ENCODE measurements around the gene IFI27.

IFI27 gene

GRCh38 chr14:94126419-94126677 lies 15.8 kb downstream of the IFI27 start:
- Mint-ChIP-seq H3K4me3 (no peak overlapping the region), H3K4me1 (ENCODE audit: low read depth) (peaks cover 15% of the 10 kb centered on the region), H3K27ac (no peak overlapping the region), H3K27me3 (no peaks in the 10 kb centered on the region), H3K36me3 (ENCODE audit: low read depth) (no peaks in the 10 kb centered on the region), H3K9me3 (no peaks in the 10 kb centered on the region)

GRCh38 chr14:94126800-94127199 lies 16.3 kb downstream of the IFI27 start:
- Mint-ChIP-seq H3K27ac (no peak overlapping the region), H3K4me3 (no peak overlapping the region), H3K36me3 (ENCODE audit: low read depth) (no peaks in the 10 kb centered on the region), H3K4me1 (ENCODE audit: low read depth) (peaks cover 15% of the 10 kb centered on the region), H3K27me3 (no peaks in the 10 kb centered on the region), H3K9me3 (no peaks in the 10 kb centered on the region)

GRCh38 chr14:94127330-94127729 lies 16.8 kb downstream of the IFI27 start:
- Mint-ChIP-seq H3K27ac (no peak overlapping the region), H3K9me3 (no peaks in the 10 kb centered on the region), H3K4me3 (no peak overlapping the region), H3K36me3 (ENCODE audit: low read depth) (no peaks in the 10 kb centered on the region), H3K4me1 (ENCODE audit: low read depth) (peaks cover 15% of the 10 kb centered on the region), H3K27me3 (no peaks in the 10 kb centered on the region)

GRCh38 chr14:94128216-94128839 lies 17.8 kb downstream of the IFI27 start:
- Mint-ChIP-seq H3K27me3 (no peaks in the 10 kb centered on the region), H3K4me3 (peak overlapping the region; percentile 83), H3K36me3 (ENCODE audit: low read depth) (no peaks in the 10 kb centered on the region), H3K27ac (peak overlapping the region; percentile 56), H3K4me1 (ENCODE audit: low read depth) (peaks cover 15% of the 10 kb centered on the region), H3K9me3 (no peaks in the 10 kb centered on the region)

GRCh38 chr14:94129111-94129757 lies 18.7 kb downstream of the IFI27 start, which contains the start of gene IFI27L2:
Gene IFI27L2 (minus strand): TSS chr14:94129604. CDS start chr14:94129564, 40 bp downstream.
- Mint-ChIP-seq H3K4me1 (ENCODE audit: low read depth) (peaks cover 15% of the 10 kb centered on the region), H3K27me3 (no peaks in the 10 kb centered on the region), H3K36me3 (ENCODE audit: low read depth) (no peaks in the 10 kb centered on the region), H3K9me3 (no peaks in the 10 kb centered on the region), H3K4me3 (peak within 1 kb of the TSS; percentile 83), H3K27ac (peak within 1 kb of the TSS; percentile 56)

- peak overlapping the region; percentile 83 for H3K4me3 Mint-ChIP-seq
- peaks cover under 1% of the 10 kb centered on the region for H3K27me3 Mint-ChIP-seq
- H3K9me3 Mint-ChIP-seq, result no peaks in the 10 kb centered on the region
- peaks cover 15% of the 10 kb centered on the region for H3K4me1 Mint-ChIP-seq (ENCODE audit: low read depth)
- H3K36me3 Mint-ChIP-seq (ENCODE audit: low read depth), result no peaks in the 10 kb centered on the region
- no peak overlapping the region for H3K27ac Mint-ChIP-seq
Measured at GRCh38 chr14:94129758-94130414, 19.4 kb downstream of the IFI27 start.

GRCh38 chr14:94132285-94132887 lies 21.9 kb downstream of the IFI27 start:
- no peaks in the 10 kb centered on the region for H3K9me3 Mint-ChIP-seq
- H3K4me1 Mint-ChIP-seq (ENCODE audit: low read depth), result peaks cover 15% of the 10 kb centered on the region
- no peak overlapping the region for H3K27ac Mint-ChIP-seq
- H3K27me3 Mint-ChIP-seq, result peaks cover 16% of the 10 kb centered on the region
- no peaks in the 10 kb centered on the region for H3K36me3 Mint-ChIP-seq (ENCODE audit: low read depth)
- H3K4me3 Mint-ChIP-seq, result no peak overlapping the region

- no peak overlapping the region for H3K4me3 Mint-ChIP-seq
- no peaks in the 10 kb centered on the region for H3K9me3 Mint-ChIP-seq
- H3K27ac Mint-ChIP-seq, result no peak overlapping the region
- H3K36me3 Mint-ChIP-seq (ENCODE audit: low read depth), result no peaks in the 10 kb centered on the region
- no peaks in the 10 kb centered on the region for H3K4me1 Mint-ChIP-seq (ENCODE audit: low read depth)
- H3K27me3 Mint-ChIP-seq, result peaks cover 16% of the 10 kb centered on the region
Measured at GRCh38 chr14:94135476-94135875, 24.9 kb downstream of the IFI27 start.

- no peak overlapping the region for H3K27ac Mint-ChIP-seq
- no peaks in the 10 kb centered on the region for H3K9me3 Mint-ChIP-seq
- H3K36me3 Mint-ChIP-seq (ENCODE audit: low read depth), result no peaks in the 10 kb centered on the region
- H3K4me3 Mint-ChIP-seq, result no peak overlapping the region
- peaks cover 16% of the 10 kb centered on the region for H3K27me3 Mint-ChIP-seq
- no peaks in the 10 kb centered on the region for H3K4me1 Mint-ChIP-seq (ENCODE audit: low read depth)
Measured at GRCh38 chr14:94136575-94137331, 26.2 kb downstream of the IFI27 start.

- Mint-ChIP-seq H3K4me3 (no peak overlapping the region), H3K4me1 (ENCODE audit: low read depth) (no peaks in the 10 kb centered on the region), H3K9me3 (no peaks in the 10 kb centered on the region), H3K27ac (no peak overlapping the region), H3K27me3 (peaks cover 16% of the 10 kb centered on the region), H3K36me3 (ENCODE audit: low read depth) (no peaks in the 10 kb centered on the region)
Measured at GRCh38 chr14:94138251-94138650, 27.7 kb downstream of the IFI27 start.

- Mint-ChIP-seq H3K27me3 (peaks cover 16% of the 10 kb centered on the region), H3K27ac (no peak overlapping the region), H3K36me3 (ENCODE audit: low read depth) (no peaks in the 10 kb centered on the region), H3K4me3 (no peak overlapping the region), H3K9me3 (no peaks in the 10 kb centered on the region), H3K4me1 (ENCODE audit: low read depth) (no peaks in the 10 kb centered on the region)
Measured at GRCh38 chr14:94139006-94139405, 28.5 kb downstream of the IFI27 start.

- Mint-ChIP-seq H3K9me3 (no peaks in the 10 kb centered on the region), H3K36me3 (ENCODE audit: low read depth) (no peaks in the 10 kb centered on the region), H3K27me3 (peaks cover 16% of the 10 kb centered on the region), H3K4me3 (no peak overlapping the region), H3K4me1 (ENCODE audit: low read depth) (peaks cover 1% of the 10 kb centered on the region), H3K27ac (no peak overlapping the region)
Measured at GRCh38 chr14:94139421-94139820, 28.9 kb downstream of the IFI27 start.

- H3K27me3 Mint-ChIP-seq, result peaks cover under 1% of the 10 kb centered on the region
- no peaks in the 10 kb centered on the region for H3K36me3 Mint-ChIP-seq (ENCODE audit: low read depth)
- no peak overlapping the region for H3K4me3 Mint-ChIP-seq
- no peaks in the 10 kb centered on the region for H3K9me3 Mint-ChIP-seq
- peaks cover 5% of the 10 kb centered on the region for H3K4me1 Mint-ChIP-seq (ENCODE audit: low read depth)
- H3K27ac Mint-ChIP-seq, result no peak overlapping the region
Measured at GRCh38 chr14:94142247-94142646, 31.7 kb downstream of the IFI27 start.

GRCh38 chr14:94142836-94143235 lies 32.3 kb downstream of the IFI27 start:
- H3K9me3 Mint-ChIP-seq, result no peaks in the 10 kb centered on the region
- H3K4me3 Mint-ChIP-seq, result no peak overlapping the region
- no peaks in the 10 kb centered on the region for H3K27me3 Mint-ChIP-seq
- no peak overlapping the region for H3K27ac Mint-ChIP-seq
- no peaks in the 10 kb centered on the region for H3K36me3 Mint-ChIP-seq (ENCODE audit: low read depth)
- H3K4me1 Mint-ChIP-seq (ENCODE audit: low read depth), result peaks cover 10% of the 10 kb centered on the region

GRCh38 chr14:94143239-94143638 lies 32.7 kb downstream of the IFI27 start:
- no peaks in the 10 kb centered on the region for H3K36me3 Mint-ChIP-seq (ENCODE audit: low read depth)
- no peak overlapping the region for H3K4me3 Mint-ChIP-seq
- H3K9me3 Mint-ChIP-seq, result no peaks in the 10 kb centered on the region
- no peaks in the 10 kb centered on the region for H3K27me3 Mint-ChIP-seq
- no peak overlapping the region for H3K27ac Mint-ChIP-seq
- peaks cover 10% of the 10 kb centered on the region for H3K4me1 Mint-ChIP-seq (ENCODE audit: low read depth)

Measured in stimulated activated naive CD8-positive, alpha-beta T cell treated with anti-CD3 and anti-CD28 coated beads, Interleukin-15, Interleukin-2, amounts not matched to agents 100 ng/mL and 50 ng/mL, for 24 hours (primary cell).